RWPE1 (cell line): ENCODE measurements around the gene TSKU.
A peak's percentile ranks its signal among the peaks of the same experiment; 100 is the strongest.

Experiments
- CTCF ChIA-PET: fragments of 350-600 bp; sonication (Branson Sonifier 250); formaldehyde crosslinking; extraction: SDS; loops from one replicate; lab custom pipeline; 2021; lab: Yijun Ruan, JAX
- POLR2A ChIA-PET: fragments of 400-600 bp; formaldehyde crosslinking; extraction: SDS; loops from one replicate; lab custom pipeline; 2020; ENCODE audit warnings: antibody characterized with exemption; ENCODE audit not compliant: low non-redundant PET; lab: Yijun Ruan, JAX
- DNase-seq: peaks from one replicate; pipeline ENCODE4 v3.0.0; 2012; ENCODE audit warnings: low spot score
- H3K27ac ChIP-seq: fragments of 450-650 bp; 2 replicates; pipeline ENCODE4 v1.5.1; 2017
- TF ChIP-seq, protein P1 (sequence below): fragments of 450-650 bp; conservative IDR thresholded peaks from 2 replicates; pipeline ENCODE4 v1.5.1; 2017; ENCODE audit warnings: low read depth, mild to moderate bottlenecking

Gene TSKU

DNA sequence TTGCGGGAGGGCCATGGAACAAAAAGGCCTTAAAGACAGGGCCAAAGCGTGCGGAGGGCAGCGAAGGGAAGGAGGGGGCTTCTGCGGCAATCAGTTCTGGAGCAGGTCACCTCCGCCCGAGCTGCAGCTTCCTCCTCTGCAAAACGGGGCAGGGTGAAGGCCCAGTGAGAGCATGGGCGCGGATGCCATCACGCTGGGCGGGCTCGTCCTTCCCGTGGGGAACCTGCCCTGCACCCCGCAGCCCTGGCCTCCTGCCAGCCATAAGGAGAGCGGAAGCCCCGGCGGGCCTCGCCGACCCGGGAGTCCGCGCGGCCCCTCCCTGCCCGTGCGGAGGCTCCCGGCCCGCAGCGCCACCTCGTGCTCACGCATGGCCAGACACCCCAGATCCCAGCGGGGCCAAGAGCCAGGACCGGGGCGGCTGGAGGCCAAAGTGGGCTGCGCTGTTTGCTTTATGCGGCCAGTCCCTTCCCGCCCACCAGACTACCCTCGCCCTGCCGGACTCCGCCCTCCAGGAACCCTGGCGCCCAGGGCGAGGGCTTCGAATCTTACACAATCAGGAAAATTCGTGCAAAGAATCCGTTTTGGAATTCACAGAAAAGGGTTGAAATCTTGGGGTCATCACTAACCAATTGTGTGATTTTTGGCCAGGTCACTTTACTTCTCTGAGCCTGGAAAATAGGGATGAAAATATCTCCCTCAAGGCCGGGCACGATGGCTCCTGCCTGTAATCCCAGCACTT lies 16.1 kb downstream of the TSKU start:
- POLR2A ChIA-PET, result interaction anchor here (0.6 kb wide), 1 partner anchor 71 kb away, joined by 3 read pairs; no protein-coding TSS in a partner anchor
- peak overlapping the region; percentile 93 for H3K27ac ChIP-seq
- peak; percentile 85 for DNase-seq
- TF ChIP-seq, protein P1, sequence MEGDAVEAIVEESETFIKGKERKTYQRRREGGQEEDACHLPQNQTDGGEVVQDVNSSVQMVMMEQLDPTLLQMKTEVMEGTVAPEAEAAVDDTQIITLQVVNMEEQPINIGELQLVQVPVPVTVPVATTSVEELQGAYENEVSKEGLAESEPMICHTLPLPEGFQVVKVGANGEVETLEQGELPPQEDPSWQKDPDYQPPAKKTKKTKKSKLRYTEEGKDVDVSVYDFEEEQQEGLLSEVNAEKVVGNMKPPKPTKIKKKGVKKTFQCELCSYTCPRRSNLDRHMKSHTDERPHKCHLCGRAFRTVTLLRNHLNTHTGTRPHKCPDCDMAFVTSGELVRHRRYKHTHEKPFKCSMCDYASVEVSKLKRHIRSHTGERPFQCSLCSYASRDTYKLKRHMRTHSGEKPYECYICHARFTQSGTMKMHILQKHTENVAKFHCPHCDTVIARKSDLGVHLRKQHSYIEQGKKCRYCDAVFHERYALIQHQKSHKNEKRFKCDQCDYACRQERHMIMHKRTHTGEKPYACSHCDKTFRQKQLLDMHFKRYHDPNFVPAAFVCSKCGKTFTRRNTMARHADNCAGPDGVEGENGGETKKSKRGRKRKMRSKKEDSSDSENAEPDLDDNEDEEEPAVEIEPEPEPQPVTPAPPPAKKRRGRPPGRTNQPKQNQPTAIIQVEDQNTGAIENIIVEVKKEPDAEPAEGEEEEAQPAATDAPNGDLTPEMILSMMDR, result peak; percentile 93
- CTCF ChIA-PET, result interaction anchor here (0.7 to 2.9 kb wide), 8 partner anchors 12 to 119 kb away, joined by 3 to 30 read pairs (median 4); no protein-coding TSS in a partner anchor

DNA sequence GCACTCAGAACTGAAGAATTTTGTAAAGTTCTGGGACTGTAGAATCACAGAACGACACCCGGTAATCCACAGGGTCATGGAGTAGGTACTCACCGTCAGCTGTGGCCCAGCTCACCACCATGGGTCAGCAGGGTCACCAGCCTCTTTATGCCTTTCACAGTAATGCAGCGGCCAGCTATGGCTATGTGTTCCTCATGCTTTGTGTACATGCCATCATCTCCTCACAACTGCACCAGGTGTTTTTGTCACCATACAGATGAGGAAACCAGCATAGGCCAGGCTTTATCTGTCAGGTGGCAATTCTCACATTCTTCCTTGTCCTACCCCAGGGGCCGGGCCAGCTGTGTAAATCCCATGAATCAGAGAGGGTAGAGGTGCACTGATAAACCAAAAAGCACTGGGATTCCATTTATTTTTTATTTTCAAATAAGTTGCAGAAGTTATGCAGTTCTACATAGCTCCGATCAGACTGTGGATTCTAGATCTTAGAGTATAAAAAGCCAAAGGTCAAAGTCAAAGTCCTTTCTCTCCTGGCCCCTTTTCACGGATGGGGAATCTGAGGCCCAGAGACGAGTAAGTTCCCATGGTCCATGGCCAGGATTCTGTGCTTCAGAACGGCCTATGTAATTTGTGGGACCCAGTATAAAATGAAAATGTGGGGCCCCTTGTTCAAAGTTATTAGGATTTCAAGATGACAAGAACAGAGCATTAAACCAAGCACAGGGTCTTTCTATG lies 17.5 kb downstream of the TSKU start:
- ChIA-PET POLR2A (no interaction called here), CTCF (interaction anchor here (1.3 to 2.4 kb wide), 3 partner anchors 66 to 119 kb away, joined by 5 to 8 read pairs (median 8); no protein-coding TSS in a partner anchor)
- no peak overlapping the region for H3K27ac ChIP-seq
- TF ChIP-seq, protein P1, result no peak
- DNase-seq, result no peak

DNA sequence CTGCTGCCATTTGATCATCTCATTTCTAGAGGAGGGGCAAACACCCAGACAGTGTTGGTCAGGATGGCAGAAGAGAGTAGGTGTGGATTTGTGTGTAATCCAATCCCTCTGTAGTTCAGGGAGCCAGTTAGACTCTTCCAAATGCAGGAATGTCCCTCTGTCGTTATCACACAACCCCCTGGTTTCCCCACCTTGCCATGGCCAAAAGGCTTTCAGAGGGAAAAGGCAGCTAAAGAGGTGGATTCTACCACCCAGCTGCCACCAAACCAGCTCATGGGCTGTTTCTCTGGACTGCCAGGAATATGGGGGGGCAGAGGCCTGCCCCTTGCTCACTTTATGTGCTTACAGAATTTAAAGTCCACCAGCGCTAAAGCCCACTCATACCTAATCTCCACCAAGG lies 18.1 kb downstream of the TSKU start:
- DNase-seq, result no peak
- TF ChIP-seq, protein P1, result no peak
- POLR2A ChIA-PET, result no interaction called here
- CTCF ChIA-PET, result interaction anchor here (1.1 to 2.4 kb wide), 3 partner anchors 67 to 119 kb away, joined by 5 to 8 read pairs (median 6); no protein-coding TSS in a partner anchor
- H3K27ac ChIP-seq, result no peak overlapping the region

DNA sequence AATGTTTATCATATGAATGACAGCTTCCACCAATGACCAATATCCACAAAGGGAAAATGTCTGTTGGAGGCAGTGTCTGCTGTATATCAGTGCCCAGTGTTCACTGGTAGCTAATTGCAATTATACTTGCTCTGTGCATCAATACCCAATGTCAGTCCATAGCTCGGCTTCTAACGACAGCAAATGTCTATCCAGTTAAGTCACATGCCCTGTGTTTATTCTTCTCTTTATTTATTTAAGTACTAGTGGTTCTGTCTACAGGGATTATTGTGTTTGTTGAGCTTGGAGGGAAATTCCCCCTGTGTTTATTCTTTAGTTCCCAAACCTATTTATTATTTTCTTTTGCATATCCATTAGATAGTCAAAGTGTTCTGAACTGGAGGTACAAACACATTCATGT lies 18.6 kb downstream of the TSKU start:
- no peak for DNase-seq
- H3K27ac ChIP-seq, result no peak overlapping the region
- TF ChIP-seq, protein P1, result no peak
- ChIA-PET CTCF (interaction anchor here (1.1 to 2.4 kb wide), 3 partner anchors 67 to 118 kb away, joined by 5 to 8 read pairs (median 6); no protein-coding TSS in a partner anchor), POLR2A (no interaction called here)

DNA sequence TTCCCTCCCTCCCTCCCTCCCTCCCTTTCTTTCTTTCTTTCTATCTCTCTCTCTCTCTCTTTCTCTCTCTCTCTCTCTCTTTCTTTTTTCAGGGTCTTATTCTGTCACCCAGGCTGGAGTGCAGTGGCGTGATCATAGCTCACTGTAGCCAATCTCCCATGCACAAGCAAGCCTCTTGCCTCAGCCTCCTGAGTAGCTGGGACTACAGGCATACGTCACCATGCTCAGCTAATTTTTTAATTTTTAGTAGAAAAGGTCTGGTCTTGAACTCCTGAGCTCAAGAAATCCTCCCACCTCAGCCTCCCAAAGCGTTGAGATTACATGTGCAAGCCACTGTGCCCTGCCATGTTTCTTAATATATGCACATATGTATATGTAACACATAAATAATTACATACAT lies 19.0 kb downstream of the TSKU start:
- TF ChIP-seq, protein P1, result no peak
- POLR2A ChIA-PET, result no interaction called here
- no peak for DNase-seq
- CTCF ChIA-PET, result interaction anchor here (1.1 to 2.4 kb wide), 3 partner anchors 68 to 118 kb away, joined by 4 to 6 read pairs (median 5); no protein-coding TSS in a partner anchor
- H3K27ac ChIP-seq, result no peak overlapping the region

DNA sequence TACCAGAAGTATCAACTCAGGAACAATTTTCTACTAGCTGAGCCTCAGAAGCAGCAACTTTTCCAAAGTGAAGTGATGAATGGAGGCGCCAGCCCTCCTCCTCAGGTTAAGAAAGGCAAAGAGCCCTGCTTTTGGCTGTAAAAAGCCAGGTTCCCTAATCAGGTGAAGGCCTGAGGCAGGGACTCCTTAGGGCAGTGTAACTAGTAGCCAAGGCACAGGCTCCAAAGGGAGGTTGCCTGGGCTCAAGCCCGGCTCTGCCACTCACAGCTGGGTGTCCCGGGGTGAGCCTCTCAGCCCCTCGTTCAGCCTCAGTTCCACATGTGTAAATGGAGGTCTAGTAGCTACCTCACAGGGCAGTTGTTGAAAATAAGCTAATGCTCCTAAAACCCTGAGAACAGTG lies 19.5 kb downstream of the TSKU start:
- TF ChIP-seq, protein P1, result no peak
- no peak overlapping the region; the same call in 1 of the 2 replicates for H3K27ac ChIP-seq
- ChIA-PET CTCF (interaction anchor here (0.7 to 2.4 kb wide), 3 partner anchors 68 to 117 kb away, joined by 4 to 5 read pairs (median 4); no protein-coding TSS in a partner anchor), POLR2A (no interaction called here)
- no peak for DNase-seq
